ENCODE measurements around the gene ANKRD44. TPM values are rescaled to one million over a fixed set of nuclear protein-coding genes. Genes with fewer than 3 reads are reported as not detected.

Gene ANKRD44
- total RNA-seq, 4 donors from 2014 or later = 22.8 to 69.1 (median 37.5) TPM

- no peak for TF ChIP-seq CTCF (IDR thresholded peaks at IDR 0.05; ENCODE audit: low read depth)
These were observed 342.8 kb downstream of the ANKRD44 start for GRCh38 chr2:196967775-196968174.

- TF ChIP-seq CTCF (IDR thresholded peaks at IDR 0.05; ENCODE audit: low read depth) = no peak
These were observed 343.5 kb downstream of the ANKRD44 start for GRCh38 chr2:196967116-196967515.

GRCh38 chr2:196966061-196966460 is 344.5 kb downstream of the ANKRD44 start:
- no peak for TF ChIP-seq CTCF (IDR thresholded peaks at IDR 0.05; ENCODE audit: low read depth)

- no peak for TF ChIP-seq CTCF (IDR thresholded peaks at IDR 0.05; ENCODE audit: low read depth)
These were observed 344.9 kb downstream of the ANKRD44 start for GRCh38 chr2:196965651-196966050.

- no peak for TF ChIP-seq CTCF (IDR thresholded peaks at IDR 0.05; ENCODE audit: low read depth)
These were observed 346.6 kb downstream of the ANKRD44 start for GRCh38 chr2:196963961-196964360.

GRCh38 chr2:196963043-196963442 is 347.5 kb downstream of the ANKRD44 start:
- TF ChIP-seq CTCF (IDR thresholded peaks at IDR 0.05; ENCODE audit: low read depth) = no peak

GRCh38 chr2:196962325-196962724 is 348.3 kb downstream of the ANKRD44 start:
- TF ChIP-seq CTCF (IDR thresholded peaks at IDR 0.05; ENCODE audit: low read depth) = no peak
